Kidney capillary endothelial cell (primary cell): ENCODE data around the gene EPB41L2.
A peak's percentile ranks its signal among the peaks of the same experiment; 100 is the strongest.

ENCODE experiments used
- DNase-seq: peaks from one replicate; pipeline ENCODE4 v3.0.0-alpha.2; 2018; ENCODE audit warnings: low spot score

Gene EPB41L2

DNA sequence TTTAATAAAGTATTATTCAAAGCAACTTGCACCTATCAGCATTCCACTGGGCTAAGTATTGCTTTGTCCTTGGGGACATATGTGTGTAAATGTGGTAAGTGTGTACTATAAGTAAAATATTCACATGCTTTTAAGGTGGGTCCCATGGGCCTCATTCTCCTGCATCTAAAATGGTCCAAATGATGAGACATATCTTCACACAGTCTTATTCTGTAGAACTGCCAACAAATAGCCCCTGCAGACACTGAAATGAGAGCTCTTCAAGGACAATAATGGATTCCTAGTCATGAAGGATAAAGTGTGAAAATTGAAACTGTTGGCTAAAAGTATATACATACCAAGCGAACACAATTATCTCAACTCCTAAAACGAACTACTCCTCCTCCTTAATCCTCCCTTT lies 154.1 kb downstream of the EPB41L2 start:
- DNase-seq, result no peak

DNA sequence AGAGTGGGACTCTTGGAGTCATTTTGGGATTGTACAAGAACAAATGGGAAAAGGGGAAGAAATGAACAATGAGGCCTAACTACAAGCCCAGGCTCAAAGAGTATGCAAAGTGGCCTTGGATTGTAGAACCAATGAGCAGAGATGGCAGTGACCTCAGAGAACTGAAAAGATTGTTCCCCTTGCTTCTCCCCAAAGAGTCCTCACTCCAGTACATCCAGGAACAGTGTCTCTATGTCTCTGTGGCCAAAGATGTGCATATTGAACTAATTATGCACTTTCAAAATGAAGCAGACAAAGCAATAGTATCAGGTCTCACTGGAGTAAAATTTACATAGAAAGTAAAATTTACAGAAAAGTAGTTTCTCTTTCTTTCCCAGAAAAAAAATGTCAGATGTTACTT lies 154.9 kb downstream of the EPB41L2 start:
- no peak for DNase-seq

DNA sequence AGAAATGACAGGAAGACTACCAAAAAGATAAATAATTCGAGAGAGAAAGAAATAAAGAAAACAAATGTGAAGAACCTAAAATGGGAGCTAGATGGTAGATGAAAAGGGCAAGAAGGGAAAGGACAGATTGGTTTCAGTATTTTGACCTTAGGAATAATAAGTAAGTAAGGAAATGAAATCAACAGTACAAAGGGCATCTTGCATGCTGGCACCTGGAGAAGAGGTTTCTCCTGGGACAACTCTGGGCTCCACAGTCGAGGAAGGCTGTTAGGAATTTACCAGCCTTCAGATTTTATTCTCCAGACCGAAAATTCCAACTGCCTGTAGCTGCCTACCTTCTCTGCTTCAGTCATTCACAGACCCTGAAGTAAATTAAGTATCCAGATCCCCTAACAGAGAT lies 155.4 kb downstream of the EPB41L2 start:
- DNase-seq, result no peak

DNA sequence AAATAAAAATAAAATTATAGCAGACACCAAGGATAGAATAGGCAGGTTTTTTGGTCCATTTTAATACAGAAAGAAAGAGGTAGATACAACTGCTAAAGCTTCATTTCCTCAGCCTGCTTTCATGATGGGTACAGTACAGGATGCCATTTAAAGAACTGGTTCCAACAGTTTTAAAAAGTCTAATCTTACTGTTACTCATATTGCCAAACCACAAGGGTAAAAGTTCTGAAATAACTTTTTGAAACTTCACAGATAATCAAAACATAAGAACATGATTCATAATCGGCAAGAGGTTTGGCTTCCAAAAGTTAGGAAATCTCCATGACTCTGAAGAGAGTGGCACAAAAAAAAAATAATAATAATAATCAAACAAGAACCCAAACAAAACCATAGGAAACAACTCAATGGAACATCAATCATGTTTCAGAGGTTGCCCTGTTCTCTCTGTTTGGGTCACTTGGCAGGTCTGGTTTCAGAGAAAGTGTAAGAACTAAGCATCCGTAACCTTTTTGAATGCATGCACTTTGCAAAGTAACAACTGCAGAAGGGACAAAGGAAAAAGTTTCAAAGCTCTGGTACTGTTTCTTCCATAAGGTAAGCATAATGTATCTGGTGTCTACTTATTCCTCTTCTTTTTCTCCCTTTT lies 156.2 kb downstream of the EPB41L2 start:
- no peak for DNase-seq

DNA sequence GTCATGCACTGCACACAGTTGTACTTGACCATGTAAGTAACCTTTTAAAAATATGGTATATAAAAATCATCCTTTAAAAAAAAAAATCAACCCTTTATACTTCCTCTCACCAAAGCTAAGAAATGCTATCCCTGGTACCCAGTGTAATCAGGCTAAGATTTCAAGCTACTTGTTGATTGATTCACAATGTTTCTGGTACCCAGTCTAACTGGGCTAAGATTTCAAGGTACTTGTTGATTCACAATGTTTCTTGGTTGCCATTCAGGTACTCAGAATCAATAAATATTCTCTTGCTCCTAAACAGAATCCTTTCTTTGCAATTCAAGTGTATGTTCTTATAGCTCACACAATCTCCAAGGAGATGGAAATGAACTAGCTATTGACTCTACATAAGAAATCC lies 159.4 kb downstream of the EPB41L2 start:
- DNase-seq, result no peak

DNA sequence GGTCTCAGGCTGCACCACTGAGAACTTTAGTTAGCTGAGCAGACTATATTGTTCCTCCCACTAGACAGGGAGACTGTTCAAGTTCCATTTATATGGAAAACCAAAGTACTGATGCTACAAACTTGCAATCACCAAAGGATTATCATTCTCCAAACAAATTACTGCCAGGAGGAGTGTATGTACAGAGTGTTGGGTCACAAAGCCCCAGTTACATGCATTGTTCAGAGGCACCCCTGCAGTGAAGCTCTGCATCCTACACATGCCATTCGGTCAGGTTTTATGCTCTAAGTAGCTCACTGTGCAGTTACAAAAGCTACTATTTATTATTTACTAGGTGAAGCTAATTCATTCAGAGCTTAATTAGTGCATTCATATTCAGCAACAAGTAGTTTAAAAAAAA lies 160.0 kb downstream of the EPB41L2 start:
- DNase-seq, result no peak

DNA sequence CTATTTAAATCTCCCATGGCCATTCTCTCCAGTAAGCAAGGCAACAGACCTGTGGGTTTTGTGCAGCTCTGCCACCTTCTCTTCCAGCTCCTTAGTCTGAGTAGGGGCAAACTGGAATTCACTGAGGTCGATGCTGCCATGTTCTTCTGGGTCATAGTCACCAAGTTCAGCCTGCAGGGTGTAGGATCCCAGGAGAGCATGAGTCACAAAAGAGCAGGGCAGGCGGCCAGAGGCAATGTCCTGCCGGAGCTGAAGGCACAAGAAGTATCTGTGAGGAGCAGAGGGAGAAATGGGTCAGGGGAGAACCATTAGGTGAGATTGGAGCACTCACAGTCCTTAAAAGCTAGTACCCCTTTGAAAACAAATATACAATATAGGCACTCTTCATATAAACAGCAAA lies 162.1 kb downstream of the EPB41L2 start:
- no peak for DNase-seq

DNA sequence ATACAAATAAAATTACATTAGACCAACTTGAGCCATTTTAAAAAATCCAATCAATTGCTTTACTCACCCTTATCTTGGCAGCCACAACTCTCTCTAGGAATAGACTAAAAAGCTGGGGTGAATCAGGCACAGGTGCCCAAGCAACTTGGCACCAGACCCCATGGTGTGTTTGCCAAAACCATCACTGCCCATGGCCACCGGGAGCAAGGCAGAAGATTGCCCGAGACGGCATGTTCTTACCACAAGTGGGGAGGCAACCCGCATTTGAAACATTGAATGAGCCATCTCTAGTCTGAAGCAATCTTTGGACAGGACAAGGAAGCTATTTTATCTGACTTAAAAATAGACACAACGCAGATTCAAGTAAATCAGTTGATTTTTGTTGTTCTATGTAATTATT lies 166.8 kb downstream of the EPB41L2 start:
- DNase-seq, result no peak

DNA sequence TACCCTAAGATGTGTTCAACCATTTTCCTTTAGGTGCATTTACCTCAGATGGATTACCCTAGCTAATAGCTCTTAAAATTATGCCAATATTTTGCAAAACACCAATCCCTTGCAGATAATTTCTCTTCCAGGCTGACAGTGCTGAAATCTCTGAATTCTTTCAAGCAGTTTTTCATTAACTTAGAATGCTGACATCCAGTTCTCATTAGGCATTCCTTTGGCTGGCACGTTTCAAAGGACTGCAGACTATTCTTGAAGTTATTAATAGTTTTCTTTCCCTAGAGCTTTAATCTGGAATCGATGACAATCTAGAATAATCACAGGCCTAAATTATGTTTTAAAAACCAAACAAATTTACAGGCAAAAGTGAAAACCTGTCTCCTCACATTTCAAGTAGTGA lies 167.5 kb downstream of the EPB41L2 start:
- DNase-seq, result no peak

DNA sequence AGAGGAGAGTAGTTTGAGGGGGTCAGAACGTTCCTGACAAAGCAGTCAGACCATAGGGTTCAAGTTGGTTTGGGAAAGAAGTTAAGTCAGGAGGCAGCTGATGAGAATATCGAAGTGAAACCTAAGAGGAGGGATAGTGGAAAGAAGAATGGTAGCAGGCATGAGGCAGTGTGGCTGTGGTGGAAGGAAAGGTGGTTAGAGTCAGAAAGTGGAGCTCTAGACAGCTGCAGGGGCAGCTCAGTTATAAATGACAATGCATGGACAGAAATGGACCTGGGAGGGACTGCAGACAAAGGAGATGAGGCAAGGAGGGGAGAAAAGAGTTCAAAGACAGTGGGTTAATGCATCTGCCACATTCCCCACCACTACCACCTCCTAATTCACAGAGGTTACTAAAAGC lies 169.3 kb downstream of the EPB41L2 start:
- DNase-seq, result no peak

DNA sequence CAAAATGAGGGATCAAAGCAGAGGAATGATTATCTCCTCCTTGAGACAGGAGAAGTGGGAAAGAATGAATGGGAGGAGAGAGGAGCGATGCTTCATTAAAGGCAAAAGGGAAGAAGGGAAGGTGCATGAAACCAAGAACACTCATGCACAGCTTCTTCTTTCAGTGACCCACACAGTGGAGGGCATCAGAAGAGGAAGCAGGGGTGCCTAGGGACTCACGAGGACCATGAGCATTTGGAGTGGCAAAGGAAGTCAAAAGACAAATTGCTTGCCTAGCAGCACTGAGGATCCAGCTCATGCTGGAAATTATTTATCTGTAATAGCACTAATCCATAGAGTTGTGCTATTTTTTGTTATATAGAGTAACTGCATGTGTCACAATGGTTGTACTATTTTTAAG lies 169.8 kb downstream of the EPB41L2 start:
- DNase-seq, result no peak

DNA sequence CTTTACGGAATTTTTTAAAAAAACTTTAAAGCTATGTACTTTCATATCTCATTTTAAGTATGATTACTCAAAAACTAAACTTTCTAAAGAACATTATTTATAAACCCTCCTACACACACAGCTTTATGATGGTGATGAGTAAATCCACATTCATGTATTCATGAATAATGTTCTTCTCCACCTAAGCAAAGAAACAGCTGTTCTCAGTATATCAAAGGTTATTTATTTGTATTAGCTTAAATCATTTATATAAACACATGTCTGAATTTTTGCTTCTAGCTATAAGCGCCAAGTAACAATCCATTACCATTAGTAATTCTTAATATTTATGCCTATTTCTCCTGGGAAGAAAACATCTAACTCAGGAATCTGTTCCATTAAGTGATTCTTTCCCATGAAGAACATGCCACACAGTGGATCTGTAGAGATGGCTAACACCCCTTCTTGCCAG lies 172.5 kb downstream of the EPB41L2 start:
- DNase-seq, result no peak

DNA sequence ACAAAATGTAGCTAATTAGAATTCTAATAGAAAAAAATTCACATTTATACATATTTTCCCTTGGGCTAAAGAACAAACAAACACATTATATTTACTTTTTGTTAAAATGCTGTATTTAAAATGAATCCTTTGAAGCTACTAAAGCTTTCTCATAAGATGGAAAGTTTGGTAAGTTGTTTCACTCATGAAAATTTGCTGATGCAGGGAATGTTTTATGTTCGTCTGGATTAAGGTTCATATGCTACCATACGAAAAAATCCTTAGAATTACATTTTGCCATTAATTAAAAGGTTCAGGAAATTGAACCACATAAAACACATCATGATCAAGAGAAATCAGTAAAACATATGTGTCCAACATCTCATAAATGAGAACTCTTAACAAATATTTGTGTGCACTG lies 173.6 kb downstream of the EPB41L2 start:
- DNase-seq, result no peak

DNA sequence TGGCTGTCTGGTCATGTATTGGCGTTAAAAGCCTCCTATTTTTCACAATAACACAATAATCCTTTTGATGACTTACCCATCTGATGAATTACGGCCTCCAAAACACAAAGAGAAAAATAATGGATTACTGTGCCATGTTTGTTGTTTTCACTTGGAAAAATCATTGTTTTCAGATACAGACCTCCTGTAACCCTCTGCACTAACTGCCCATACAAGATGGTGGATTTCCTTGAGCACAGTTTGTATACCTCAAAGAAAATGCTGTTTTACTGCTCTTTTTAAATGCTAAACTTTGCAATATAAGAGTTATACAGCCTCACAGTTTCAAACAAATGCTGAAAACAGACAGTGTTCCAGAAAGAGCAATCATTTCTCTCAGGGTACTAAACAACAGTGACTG lies 174.8 kb downstream of the EPB41L2 start:
- no peak for DNase-seq

DNA sequence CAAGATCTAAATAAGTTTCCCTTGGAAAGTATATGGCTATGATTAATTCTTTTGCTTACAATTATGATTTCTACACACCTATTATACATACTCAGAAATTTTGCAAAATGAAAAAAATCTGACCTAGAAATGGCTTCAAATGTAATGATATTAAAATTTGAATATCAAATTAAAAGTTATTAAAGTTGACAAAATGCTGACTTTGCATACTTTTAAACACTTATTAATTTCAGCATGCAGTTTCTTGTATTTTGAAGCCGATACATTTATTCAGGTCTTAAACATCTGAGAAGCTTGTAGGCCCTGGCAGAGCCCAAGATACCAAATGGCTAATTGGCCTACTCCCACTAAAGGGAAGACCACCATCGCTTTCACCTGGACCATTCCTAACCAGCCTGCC lies 176.1 kb downstream of the EPB41L2 start:
- DNase-seq, result no peak

DNA sequence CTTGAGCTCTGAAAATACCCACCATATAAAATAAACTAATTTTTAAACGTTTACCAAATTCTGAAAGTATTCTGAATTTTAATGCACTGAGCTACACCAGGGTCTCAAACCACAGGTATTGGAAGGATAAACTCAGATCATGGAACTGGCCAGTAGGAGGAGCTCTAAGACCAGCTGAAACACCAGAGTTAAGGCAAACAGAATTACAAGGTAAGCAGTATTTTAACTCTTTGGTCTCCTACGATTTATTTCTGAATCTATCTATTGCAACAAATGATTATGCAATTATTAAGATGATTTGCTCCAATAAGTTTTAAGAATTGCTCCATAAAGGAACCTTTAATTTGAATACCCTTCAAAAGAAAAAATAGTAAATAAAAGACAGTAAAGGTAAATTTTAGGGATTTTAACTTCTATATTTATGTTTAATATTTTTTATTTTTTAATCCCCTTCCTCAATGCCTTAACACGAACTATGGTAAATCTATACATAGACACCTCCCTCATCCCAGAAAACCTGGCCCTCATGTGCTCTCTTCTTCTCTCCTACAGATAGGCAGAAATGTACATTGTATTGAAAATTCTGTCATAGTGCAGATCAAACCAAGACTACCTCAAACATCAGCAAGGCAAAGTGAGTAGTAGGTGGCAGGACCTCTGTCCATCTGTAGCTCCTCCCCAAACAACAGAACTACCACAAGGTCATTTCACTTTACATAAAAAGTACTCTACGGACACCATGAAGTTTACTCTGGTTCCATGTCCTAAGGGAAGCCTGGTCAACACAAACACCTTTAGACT lies 177.5 kb downstream of the EPB41L2 start:
- peak; percentile 80 for DNase-seq

DNA sequence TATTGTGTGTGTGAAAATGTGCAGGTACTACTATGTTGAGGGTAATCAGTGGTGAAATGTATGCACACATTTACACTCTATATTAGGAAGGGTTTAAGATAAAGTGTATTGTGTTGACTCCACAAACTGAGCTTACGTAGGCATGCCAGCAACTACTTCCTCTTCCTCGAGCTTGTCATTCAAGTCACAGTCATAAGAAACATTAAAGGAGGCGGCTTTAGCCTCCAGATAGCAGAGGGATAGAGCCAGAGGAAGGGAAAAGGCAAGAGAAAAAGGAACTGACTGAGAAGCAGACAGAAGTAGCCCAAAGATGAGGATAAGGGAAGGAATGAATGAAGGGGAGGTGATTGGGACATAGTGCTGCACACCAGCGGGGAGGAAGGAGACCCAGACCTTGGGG lies 180.7 kb downstream of the EPB41L2 start:
- DNase-seq, result no peak

DNA sequence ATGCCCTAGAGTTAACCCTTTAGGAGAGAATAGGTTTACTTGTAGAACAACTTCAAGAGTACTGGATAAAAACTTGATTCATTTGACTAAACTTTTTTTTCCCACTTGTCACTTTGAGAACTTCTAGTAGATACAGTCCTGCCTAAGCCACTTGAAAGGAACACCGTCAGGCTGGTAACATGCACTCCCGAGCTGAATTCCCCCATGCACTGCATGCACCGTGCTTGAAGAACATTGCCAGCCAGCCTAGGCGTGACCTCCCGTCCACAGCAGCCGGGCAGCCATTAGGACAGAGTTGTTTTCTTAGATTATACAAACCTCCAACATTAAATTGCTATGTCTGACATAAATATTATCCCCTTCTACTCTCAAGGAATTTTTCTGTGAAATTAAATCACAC lies 183.2 kb downstream of the EPB41L2 start:
- DNase-seq, result no peak

DNA sequence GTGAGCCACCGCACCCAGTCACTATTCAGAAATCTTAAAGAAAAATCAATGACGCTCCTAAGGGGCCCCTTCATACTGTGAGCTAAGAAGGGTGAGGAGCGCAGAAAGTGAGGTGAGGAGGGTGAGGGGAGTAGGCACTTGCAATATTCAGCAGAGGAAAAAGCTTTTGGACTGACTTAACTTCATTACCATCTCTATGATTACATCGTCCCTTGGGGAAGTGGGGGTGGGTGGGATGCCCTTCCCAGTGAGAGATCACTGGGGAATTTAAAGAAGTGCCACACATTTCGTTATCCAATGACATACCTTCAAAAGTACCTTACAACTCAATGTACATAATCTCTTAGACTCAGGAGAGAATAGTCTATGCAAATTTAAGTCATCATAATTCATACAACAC lies 189.3 kb downstream of the EPB41L2 start:
- DNase-seq, result no peak

DNA sequence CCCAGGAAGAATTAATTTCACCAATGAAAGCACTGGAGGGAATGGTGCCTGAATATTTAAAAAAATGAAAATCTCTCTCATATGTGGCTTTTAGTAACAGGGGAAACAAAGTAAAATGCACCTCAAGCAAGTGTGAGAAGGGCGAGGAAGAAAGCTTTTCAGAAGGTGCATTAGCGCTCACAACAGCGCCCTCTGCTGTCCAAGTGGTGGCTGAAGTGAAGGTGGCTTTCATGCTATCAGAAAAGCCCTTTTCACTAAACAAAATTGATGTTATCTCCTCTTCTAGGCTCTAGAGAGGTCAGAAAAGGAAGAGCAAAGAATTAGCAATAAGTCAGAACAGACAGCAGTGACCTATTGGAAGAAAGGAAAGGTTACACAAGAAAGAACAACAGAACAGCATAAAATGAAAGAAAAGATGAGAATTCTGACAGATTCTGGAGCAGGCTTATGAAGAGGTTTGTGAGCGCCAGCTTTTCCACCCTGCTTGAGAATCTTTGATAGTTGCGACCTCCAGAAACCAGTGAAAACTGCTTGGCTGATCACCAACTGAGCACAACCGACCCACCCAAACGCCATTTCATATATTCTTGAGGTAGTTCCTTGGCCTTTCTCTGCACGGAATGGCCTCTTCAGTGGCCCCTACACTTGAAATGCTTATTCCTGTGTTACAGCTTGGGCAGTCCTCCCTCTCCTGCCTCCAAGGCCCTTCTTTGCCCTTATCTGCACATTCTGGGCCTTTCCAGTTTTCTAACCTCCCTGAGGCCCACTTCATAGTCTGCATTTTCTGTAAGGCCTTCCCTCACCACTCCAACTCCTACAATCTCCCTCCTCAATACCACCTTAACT lies 190.6 kb downstream of the EPB41L2 start:
- DNase-seq, result peak; percentile 42

DNA sequence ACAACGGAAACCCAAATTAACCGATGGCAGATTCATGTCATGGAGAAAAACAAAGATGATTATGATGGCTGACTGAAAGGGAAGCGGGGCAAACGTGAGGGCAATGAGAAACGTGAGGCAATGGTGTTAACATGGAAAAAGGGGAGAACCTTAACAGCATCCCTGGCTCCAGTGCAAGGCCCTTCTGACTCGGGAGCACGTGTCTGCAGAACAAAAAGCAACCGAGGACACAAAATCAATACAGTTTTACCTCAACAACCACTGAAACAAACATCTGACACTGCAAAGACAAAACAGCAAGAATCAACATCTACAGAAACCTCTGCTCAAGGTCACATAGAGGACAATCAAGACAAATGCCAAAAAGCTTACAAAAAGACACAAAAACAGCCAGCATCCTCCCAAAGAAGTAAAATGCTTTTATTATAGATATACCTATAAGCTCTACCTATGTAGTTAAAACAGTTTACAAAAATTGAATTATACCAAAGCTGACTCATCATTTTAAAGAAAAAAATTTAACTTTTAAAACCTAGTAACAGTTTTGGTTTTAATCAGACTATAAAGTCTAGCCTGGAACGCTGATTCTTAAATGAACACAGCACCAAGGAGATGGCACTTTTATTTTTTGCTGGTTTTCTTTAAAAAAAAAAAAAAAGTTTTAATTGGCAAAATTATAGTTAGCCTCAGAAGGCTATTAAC lies 192.7 kb downstream of the EPB41L2 start:
- no peak for DNase-seq

DNA sequence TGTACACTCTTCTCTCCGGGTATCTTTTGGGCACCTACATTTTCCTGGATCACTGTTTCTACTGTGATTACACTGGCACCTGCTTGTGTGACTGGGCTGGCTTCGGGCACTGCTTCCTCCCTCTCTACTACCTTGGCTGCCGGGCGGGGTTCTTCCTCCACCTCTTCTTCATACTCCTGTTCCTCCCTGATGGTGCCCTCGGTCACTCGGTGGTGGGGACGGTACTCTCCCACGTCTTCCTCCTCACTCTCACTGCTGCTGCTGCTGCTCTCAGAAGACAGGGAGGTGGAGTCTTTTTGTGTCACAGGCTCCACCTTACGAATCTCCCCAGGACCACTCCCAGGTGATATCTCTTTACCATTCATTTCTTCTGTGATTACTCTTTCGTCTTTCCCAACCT lies 193.4 kb downstream of the EPB41L2 start:
- no peak for DNase-seq
